ENCODE data around the gene DOCK10. TPM values are rescaled to one million over a fixed set of nuclear protein-coding genes. Genes with fewer than 3 reads are reported as not detected.

Gene DOCK10
- total and polyA plus RNA-seq, 2 donors (not counting 1 experiment from before 2014, with no cell fraction given): 20.8 to 26.3 TPM

- no peaks in the 10 kb centered on the region for H3K9me3 ChIP-seq (ENCODE audit: control insufficient read depth, insufficient read depth, low read depth, low read length)
- H3K79me2 ChIP-seq (ENCODE audit: control insufficient read depth, insufficient read depth, low read length): peaks cover 3% of the 10 kb centered on the region
- H3K27me3 ChIP-seq (ENCODE audit: control insufficient read depth, insufficient read depth, low read length): no peaks in the 10 kb centered on the region
- no peak overlapping the region for H3K9ac ChIP-seq (ENCODE audit: insufficient read depth, low read length)
- TF ChIP-seq CTCF (conservative IDR thresholded peaks at IDR 0.05 in 1 of 2, IDR thresholded peaks at IDR 0.05 in 1 of 2; ENCODE audit: low read depth in 1 of 2, low read length in 2 of 2): no peak
- no peak for TF ChIP-seq EZH2 (IDR thresholded peaks at IDR 0.05; ENCODE audit: low read length, missing control alignments)
- H4K20me1 ChIP-seq (ENCODE audit: control insufficient read depth, extremely low read depth, insufficient read depth, low read length): no peaks in the 10 kb centered on the region
- H3K27ac ChIP-seq (ENCODE audit: insufficient read depth, low read length): no peak overlapping the region
- no peaks in the 10 kb centered on the region for H3K36me3 ChIP-seq (ENCODE audit: control insufficient read depth, insufficient read depth, low read length)
- no peak overlapping the region for H3K4me3 ChIP-seq (replicated peaks in 1 of 4; ENCODE audit: control extremely low read depth in 1 of 4, insufficient read depth in 1 of 4, low read depth in 3 of 4, low read length in 4 of 4)
- DNase-seq (ENCODE audit: low read depth in 2 of 2): no peak
- peaks cover 4% of the 10 kb centered on the region for H3K4me1 ChIP-seq (ENCODE audit: control insufficient read depth, extremely low read depth, insufficient read depth, low read length)
- H3K4me2 ChIP-seq (ENCODE audit: extremely low read depth, insufficient read depth, low read length): no peak overlapping the region
- no peak overlapping the region for H2AFZ ChIP-seq (ENCODE audit: low read length)
Measured at GRCh38 chr2:224954980-224955379, 87.3 kb downstream of the DOCK10 start.

- no peak overlapping the region for H2AFZ ChIP-seq (ENCODE audit: low read length)
- no peaks in the 10 kb centered on the region for H3K36me3 ChIP-seq (ENCODE audit: control insufficient read depth, insufficient read depth, low read length)
- no peak overlapping the region for H3K4me2 ChIP-seq (ENCODE audit: extremely low read depth, insufficient read depth, low read length)
- TF ChIP-seq EZH2 (IDR thresholded peaks at IDR 0.05; ENCODE audit: low read length, missing control alignments) (no peak), CTCF (conservative IDR thresholded peaks at IDR 0.05 in 1 of 2, IDR thresholded peaks at IDR 0.05 in 1 of 2; ENCODE audit: low read depth in 1 of 2, low read length in 2 of 2) (no peak)
- no peak overlapping the region for H3K9ac ChIP-seq (ENCODE audit: insufficient read depth, low read length)
- no peak overlapping the region for H3K27ac ChIP-seq (ENCODE audit: insufficient read depth, low read length)
- H3K4me1 ChIP-seq (ENCODE audit: control insufficient read depth, extremely low read depth, insufficient read depth, low read length): no peaks in the 10 kb centered on the region
- no peak for DNase-seq (ENCODE audit: low read depth in 2 of 2)
- no peaks in the 10 kb centered on the region for H3K9me3 ChIP-seq (ENCODE audit: control insufficient read depth, insufficient read depth, low read depth, low read length)
- H3K4me3 ChIP-seq (replicated peaks in 1 of 4; ENCODE audit: control extremely low read depth in 1 of 4, insufficient read depth in 1 of 4, low read depth in 3 of 4, low read length in 4 of 4): no peak overlapping the region
- H3K27me3 ChIP-seq (ENCODE audit: control insufficient read depth, insufficient read depth, low read length): no peaks in the 10 kb centered on the region
- H4K20me1 ChIP-seq (ENCODE audit: control insufficient read depth, extremely low read depth, insufficient read depth, low read length): no peaks in the 10 kb centered on the region
- peaks cover 3% of the 10 kb centered on the region for H3K79me2 ChIP-seq (ENCODE audit: control insufficient read depth, insufficient read depth, low read length)
Measured at GRCh38 chr2:224952936-224953657, 89.2 kb downstream of the DOCK10 start.

- H3K27ac ChIP-seq (ENCODE audit: insufficient read depth, low read length): no peak overlapping the region
Measured at GRCh38 chr2:224951723-224952481, 90.4 kb downstream of the DOCK10 start.

More at GRCh38 chr2:224951723-224952481, 90.4 kb downstream of the DOCK10 start:
- no peak for DNase-seq (ENCODE audit: low read depth in 2 of 2)
- Histone ChIP-seq H3K27me3 (ENCODE audit: control insufficient read depth, insufficient read depth, low read length) (no peaks in the 10 kb centered on the region), H3K79me2 (ENCODE audit: control insufficient read depth, insufficient read depth, low read length) (peaks cover 3% of the 10 kb centered on the region), H4K20me1 (ENCODE audit: control insufficient read depth, extremely low read depth, insufficient read depth, low read length) (no peaks in the 10 kb centered on the region), H3K9me3 (ENCODE audit: control insufficient read depth, insufficient read depth, low read depth, low read length) (no peaks in the 10 kb centered on the region), H3K4me3 (replicated peaks in 1 of 4; ENCODE audit: control extremely low read depth in 1 of 4, insufficient read depth in 1 of 4, low read depth in 3 of 4, low read length in 4 of 4) (no peak overlapping the region), H2AFZ (ENCODE audit: low read length) (no peak overlapping the region), H3K36me3 (ENCODE audit: control insufficient read depth, insufficient read depth, low read length) (no peaks in the 10 kb centered on the region), H3K4me2 (ENCODE audit: extremely low read depth, insufficient read depth, low read length) (no peak overlapping the region), H3K9ac (ENCODE audit: insufficient read depth, low read length) (no peak overlapping the region), H3K4me1 (ENCODE audit: control insufficient read depth, extremely low read depth, insufficient read depth, low read length) (no peaks in the 10 kb centered on the region)
- TF ChIP-seq EZH2 (IDR thresholded peaks at IDR 0.05; ENCODE audit: low read length, missing control alignments) (no peak), CTCF (conservative IDR thresholded peaks at IDR 0.05 in 1 of 2, IDR thresholded peaks at IDR 0.05 in 1 of 2; ENCODE audit: low read depth in 1 of 2, low read length in 2 of 2) (no peak)
